HG02870 (cell line): Measurements from ENCODE around the gene NR2C2.

Experiments used
- ATAC-seq: cut with Tn5 transposase; IDR thresholded peaks from one replicate; pipeline ENCODE4 v1.9.1; 2021; ENCODE audit warnings: mild to moderate bottlenecking, moderate library complexity; ENCODE audit not compliant: unreplicated experiment

Gene NR2C2

DNA sequence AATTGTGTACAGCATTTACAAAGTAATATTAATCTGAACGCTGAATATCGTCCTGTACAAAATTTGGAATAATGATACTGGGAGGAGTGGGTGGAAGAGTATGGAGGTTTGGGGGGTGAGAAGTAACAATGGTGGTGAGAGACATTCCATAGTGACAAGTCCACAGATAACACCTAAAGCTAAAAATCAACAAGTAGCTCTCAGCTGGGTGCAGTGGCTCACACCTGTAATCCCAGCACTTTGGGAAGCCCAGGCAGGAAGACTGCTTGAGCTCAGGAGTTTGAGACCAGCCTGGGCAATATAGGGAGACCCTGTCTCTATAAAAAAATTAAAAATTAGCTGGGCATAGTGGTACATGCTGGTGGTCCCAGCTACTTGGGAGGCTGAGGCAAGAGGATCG is 112.6 kb downstream of the NR2C2 start:
- no peak for ATAC-seq

DNA sequence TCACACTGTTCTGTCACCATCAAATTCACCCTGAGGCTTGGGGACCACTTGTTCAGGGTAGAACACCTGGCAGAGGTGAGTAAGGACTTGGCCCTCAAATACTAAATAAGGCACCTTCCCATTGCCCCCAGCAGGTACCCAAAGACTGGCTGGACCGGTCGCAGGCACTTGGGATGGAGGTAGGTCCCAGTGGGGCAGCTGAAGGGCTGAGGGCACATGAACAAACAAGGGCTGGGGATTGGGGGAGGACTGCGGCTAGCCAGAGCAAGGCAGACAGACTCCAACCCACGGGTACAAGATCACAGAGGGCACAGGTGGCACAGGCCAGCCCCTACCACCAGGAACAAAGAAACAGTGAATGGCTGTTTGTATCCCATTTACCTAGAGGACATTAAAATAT is 115.9 kb downstream of the NR2C2 start:
- ATAC-seq: no peak

DNA sequence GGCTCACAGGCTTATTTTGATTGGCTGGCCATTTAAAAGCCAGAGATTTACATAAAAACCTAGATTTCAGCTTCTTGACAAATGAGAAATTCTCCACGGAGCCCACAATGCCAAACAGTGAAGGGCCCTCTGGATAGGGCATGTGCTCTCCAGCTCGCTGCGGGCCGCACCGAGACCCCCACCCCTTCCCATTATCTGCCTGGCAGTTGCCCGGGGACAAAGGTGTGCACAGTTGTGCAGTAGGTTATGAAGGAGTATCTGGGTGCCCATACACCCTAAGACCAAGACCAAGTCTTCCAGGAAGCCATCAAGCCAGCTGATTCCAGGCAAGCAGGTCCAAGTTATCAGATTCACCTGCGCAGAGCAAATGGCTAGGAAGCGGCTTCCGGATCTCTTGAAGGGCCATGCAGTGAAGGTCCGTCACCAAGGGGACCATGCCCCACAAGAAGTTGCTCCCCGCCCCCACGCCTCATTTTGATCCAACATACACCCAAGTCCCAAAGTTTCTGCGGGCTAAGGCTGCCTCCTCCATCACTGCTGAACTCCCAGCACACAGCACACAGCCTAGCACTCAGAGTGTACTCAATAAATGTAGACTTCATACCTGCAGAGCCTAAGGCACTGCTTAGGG is 116.4 kb downstream of the NR2C2 start:
- ATAC-seq: no peak

DNA sequence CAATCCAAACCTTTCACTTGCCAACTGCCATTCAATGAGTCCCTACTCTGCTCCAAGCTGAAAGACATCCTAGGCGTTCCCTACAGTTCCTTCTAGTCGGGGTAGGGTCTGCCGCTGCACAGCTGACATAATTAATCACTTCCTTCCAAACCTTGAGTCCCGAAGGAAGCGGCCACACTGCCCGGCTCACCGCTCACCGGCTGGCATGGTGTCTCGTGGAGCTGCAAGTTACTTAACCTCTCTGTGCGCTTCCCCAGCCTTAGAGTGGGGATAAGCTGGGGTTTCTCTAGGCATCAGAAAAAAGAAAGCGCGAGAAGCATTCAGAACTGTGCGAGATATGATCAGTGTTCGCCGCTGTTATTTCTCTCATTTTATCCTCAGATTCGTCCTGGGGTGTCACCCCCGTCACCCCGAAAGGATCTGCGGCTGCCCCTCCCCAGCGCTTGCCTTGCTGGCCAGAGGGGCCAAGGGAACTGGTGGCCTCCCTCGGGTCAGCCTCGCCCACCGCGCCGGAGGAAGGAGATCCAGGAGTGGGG is 117.0 kb downstream of the NR2C2 start:
- ATAC-seq: peak; percentile 12

DNA sequence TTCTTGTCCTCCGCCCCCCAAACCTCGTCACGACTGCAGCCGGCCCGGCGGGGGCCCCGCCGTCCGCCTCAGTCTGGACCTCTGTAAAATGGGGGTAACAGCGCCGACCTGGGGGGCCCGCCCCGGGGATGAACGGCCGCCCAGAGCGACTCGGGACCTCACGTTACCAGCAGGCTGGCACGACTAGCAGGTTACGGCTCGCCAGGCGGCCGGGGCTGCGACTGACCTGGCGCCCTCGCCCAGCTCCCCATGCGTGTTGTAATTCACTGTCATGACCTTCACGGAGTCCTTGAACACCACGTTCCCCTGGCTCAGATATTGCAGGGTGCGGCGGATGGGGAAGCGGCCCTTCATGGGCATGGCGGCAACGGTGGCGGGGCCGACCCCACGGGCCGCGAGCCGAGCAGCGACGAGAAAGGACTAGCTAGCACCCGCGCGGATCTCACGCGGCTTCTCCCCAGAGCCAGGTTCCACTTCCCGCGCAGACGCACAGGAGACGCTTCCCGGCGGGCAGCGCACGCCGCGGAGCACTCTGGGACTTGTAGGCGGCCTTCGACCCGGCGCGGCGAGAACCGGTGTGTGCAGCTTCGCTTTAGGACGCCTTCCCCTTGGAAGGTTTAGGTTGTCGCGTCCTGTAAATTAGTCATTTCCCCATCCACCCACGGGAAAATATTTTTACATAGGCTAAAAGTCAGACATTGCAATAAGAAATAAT is 117.6 kb downstream of the NR2C2 start, which contains the start of gene MRPS25:
Gene MRPS25 (minus strand): TSS at position 481 of the 715 bp plus-strand sequence. CDS start 121 bp downstream, at position 360.
- peak; percentile 92 for ATAC-seq

DNA sequence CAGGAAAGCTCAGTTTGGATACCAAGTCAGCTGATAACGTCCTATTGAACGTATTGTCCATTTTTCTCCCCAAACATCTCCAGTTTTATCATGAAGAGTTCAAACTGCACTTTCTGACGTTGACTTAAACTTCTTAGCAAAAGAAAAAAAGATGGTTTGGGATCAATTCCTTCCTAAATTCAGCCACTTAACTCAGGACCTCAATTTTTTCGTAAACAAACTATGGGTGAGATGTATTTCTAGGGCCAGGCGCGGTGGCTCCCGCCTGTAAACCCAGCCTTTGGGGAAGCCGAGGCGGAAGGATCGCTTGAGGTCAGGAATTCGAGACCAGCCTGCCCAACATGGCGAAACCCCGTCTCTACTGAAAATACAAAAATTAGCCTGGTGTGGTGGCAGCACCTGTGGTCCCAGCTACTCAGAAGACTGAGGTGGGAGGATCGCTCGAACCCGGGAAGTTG is 118.2 kb downstream of the NR2C2 start:
- ATAC-seq: no peak

DNA sequence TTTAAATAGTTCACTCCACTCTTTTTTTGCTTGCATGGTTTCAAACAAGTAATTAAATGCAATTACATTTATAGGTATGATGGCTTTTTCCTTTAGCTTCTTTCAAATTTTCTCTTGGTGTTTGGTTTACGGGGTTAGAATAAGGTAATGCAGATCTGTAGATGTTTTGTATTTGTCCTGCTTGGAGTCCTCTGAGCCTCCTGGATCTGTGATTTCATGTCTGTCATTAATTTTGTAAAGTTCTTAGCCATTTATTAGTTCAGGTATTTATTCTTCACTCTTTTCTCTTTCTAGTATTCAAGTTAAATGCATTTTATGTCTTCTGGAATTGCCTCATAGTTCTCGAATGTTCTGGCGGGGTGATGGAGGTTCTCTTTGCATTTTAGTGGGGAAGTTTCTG is 119.1 kb downstream of the NR2C2 start:
- no peak for ATAC-seq

DNA sequence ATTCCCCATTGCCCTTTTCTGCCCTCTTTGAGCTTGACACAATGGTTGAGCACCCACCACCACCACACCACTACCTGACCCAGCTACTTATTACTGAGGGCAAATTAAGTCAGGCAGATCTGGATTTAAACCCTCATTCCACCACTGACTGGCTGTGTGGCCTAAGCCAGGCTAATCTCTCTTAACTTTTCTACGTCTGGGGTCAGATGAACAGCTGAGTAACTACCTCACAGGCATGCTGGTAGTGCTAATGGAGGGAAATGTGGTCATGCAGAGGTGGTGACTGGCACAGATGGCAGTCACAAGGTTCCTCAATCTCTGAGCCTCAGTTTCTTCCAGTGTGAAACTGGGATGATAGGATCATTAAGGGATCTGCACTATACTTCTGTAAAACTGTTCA is 122.1 kb downstream of the NR2C2 start:
- ATAC-seq: no peak

DNA sequence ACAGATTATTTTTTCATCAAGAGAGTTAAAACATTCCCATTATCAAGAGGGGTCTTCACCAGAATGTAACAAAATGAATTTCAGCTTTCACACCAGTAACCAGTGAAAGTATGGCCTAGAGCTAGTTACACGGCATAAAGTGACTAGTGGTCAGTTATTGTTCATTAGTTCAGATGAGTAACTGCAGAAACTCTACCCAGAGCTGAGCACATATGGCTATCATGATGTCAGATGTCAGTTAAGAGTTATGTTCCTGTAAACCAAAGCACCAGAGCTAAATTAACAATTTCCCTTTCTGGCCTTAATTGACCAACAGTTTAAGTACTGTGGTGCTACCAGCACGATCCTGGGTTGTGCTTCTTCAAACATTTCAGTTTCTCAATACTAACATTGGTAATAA is 124.3 kb downstream of the NR2C2 start:
- ATAC-seq: no peak

DNA sequence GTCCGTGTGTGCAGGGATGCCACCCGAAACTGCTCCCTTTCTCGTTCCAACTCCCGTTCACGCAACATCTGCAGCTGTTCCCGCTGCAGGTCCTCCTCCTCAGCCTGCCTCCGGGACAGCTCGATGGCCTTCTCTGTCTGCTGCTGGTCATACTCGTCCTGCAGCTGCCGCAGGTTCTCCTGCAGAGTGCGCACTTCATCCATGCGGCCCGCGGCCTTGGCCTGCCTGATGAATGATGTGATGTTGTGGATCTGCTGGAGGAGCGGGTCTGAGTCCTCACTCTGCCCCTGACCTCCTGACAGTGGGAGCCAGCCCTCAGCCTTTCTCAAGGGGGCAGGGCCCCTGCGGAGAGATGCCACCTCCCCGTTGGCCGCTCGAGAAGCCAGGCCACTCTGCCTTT is 127.1 kb downstream of the NR2C2 start:
- ATAC-seq: no peak

DNA sequence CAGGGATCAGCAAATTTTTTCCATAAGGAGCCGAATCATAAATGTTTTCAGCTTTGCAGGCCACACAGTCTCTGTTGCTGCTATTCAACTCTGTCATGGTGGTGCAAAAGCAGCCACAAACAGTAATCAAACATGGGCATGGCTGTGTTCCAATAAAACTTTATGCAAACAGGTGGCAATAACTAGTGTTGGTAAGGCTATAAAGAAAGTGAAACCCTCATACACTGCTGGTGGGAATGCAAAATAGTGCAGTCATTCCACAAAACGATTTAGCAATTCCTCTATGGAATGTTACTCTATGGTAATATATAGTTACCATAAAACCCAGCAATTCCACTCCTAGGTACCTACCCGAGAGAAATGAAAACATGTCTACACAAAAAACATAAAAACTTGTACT is 131.7 kb downstream of the NR2C2 start:
- ATAC-seq: no peak

DNA sequence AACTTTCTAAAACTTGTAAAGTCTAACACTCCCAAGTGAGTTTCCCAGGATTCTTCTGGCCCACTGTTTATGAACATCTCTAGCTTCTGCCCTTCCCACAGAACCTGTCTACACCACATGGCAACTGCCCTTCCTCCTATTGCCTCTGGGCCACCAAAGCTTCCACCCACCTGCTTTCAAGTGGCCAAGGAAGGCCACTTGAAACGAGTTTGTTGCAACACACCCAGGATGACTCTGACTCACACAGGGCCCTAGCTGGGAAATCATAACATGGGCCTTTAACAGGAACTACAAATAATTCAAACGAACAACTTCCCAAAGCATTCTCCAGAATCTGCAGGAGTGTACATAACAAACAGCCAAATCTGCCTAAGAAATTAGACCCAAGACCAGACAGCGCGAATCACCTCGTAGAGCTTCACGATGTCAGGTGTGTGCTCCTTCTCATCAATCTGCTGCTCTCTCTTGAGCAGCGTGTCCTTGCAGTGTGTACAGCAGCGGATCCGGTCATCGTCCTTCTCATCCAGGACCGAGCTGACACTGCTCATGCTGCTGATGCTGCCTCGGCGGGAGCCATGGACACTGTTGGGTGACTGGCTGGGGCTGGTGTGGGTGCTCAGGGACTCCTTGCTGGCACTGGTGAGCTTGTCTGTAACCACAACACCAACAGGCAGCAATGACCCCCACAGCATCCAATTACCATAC is 134.7 kb downstream of the NR2C2 start:
- no peak for ATAC-seq

DNA sequence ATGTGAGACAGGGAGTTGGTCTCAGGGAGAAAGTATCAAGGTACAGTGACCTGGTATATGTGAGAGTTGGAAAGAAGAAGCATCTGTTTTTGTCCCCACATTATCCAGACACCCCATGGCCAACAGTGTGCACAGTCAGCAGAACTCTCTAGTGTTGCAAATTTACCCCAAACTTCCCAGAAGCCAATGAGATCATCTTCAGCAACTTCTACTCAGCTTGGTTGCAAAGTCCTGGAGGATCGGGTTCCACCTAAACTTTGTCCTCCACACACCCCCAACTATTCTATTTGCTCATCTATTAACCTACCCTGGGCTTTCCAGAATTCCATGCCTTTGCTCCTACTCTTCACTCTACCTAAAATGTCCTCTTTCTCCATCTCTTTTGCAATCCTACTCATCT is 135.9 kb downstream of the NR2C2 start:
- ATAC-seq: no peak

DNA sequence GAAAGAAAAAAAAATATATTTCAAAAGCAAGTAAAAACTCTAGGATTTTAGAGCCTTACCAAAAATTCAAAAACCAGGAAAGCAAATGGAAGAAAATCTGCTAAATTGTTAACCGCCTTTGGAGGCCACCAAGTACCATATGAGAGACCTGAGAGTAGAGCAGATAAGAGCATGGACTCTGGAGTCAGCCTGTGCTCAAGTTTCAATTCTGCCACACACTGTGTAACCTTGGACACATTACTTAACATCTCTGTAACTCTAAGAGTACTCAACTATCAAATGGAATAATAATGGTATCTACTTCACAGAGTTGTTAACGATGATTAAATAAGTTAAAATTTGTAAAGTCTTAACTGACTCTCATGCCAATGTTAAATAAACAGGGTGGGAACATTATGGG is 138.9 kb downstream of the NR2C2 start:
- ATAC-seq: no peak

DNA sequence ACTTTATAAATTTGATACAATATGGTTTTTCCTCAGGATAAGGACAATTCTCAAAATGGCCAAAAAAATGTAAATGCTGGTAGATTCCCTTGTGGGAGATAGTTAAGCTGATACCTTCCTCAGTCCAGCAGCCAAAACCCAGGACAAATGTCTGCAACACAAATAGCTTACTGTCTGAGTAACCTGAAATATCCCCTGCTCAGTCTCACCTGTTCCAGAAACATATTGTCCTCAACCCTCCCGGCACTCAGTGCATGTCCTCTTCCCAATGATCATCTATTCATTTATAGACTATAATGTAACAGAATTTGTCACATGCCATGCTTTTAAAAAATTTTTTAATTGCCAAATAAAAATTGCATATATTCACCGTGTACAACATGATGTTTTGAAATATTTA is 139.3 kb downstream of the NR2C2 start:
- ATAC-seq: no peak

DNA sequence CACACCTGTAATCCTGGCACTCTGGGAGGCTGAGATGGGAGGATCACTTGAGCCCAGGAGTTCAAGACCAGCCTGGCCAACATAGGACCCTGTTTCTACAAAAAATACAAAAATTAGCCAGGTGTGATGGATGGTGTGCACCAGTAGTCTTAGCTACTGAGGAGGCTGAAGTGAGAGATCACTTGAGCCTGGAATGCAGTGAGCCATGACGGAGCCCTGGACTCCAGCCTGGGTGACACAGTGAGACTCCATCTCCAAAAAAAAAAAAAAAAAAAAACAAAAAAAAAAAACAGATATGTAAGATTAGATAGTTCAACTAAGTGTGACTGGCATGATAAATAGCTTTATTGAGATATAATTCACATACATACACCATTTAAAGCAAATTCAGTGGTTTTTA is 141.8 kb downstream of the NR2C2 start:
- no peak for ATAC-seq

DNA sequence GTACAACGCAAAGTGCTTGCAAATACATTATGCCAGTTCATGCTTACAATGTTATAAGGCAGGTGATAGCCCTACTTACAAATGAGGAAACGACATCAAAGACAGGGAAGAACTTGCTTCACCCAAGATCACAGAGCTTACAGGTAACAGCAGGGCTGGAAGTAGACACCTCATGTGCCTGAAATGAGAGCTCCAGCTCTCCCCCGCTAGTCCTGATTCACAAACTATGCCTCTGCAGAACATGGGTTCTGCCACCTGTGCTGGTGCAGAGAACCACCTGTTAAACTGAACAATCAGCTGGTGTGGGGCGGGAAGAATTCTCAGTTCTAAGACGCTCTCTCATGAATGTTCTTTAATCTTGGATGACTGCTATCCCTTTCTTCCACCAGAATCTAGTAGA is 144.2 kb downstream of the NR2C2 start:
- no peak for ATAC-seq

DNA sequence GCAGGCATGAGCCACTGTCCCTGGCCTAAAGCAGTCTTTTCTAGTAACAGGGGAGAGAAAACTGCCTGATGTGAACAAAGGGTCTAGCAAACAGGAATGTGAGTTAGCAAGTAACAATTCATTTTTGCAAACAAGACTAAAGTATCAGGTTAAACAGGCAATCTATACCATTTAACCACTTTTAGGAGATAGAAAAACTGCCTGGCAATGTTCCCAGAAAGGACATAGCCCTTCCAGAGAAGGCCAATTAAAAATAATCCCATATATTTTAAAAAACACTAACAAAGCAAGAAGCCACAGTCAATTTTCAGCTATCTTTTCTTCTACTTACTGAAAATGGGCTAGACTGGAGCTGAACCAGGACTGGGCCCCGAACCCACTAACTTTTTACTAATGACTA is 145.3 kb downstream of the NR2C2 start:
- ATAC-seq: no peak

DNA sequence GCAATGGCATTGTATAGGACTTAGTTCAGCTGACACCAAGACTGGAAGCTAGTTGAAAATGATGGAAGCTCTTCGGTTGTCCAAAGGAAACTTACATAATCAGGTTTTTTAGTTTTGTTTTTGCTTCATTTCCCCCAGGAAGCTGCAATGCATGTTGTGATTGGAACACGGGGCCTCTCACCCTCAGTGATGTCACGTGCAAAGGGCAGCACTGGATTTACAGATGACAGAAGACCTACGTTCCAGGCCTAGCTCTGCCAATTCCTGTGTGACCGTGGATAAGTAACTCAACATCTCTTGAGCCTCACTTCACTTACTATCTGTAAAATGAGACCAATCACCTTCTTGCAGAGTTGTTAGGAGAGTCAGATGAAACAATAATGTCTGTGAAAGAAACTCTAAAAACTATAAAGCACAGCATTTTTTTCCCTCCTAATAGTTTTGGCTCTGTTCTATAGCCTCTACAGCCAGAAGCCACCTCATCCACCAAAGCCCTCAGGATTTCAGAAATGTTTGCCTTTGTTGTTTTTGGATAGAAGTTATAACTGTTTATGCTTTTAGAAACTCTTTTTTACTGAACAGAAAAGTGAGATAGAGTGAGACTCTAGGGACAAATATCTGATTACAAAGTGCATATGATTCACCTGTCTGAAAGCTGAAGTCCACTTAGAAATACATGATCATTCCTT is 146.9 kb downstream of the NR2C2 start:
- ATAC-seq: no peak

DNA sequence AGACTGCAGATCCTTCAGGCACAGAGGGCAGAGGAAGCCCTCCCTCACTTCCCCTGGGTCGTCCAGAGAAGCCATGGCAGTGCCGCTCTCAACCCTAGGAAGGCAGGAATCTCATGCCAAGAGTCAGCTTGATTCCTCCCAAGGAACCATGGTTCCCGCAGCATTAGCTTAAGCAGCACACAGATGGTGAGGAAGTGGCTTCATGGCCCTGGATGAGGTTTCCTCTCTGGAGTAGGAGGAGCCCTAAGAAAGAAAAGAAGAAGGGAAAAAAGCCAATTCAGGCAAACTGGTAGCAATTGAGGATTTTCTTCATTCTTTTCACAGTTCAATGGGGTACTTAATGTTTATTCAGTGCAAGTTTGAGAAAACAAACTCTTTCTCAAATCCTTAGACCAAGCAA is 148.7 kb downstream of the NR2C2 start:
- no peak for ATAC-seq

DNA sequence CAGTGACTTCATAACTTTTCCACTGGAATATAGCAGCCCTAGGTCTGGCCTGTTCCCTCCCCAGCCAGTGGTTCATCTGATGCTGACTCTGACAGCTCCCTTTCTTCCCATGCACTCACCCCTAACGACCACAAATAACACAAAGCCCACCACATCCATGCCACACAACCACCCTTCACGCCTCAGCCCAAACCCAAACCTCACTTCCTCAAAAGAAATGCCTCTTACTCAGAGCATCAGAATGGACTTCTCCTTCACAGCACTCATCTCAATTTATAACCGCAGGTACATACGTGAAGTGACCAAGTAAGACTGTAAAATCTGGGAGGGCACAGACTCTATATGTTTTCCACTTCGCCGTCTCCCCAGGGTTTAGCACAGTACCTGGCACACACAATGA is 150.5 kb downstream of the NR2C2 start:
- ATAC-seq: no peak
